Activated CD4-positive, alpha-beta T cell treated with anti-CD3 and anti-CD28 coated beads for 36 hours (primary cell): Measurements from ENCODE around the gene BBS2. TPM values are rescaled to one million over a fixed set of nuclear protein-coding genes. Genes with fewer than 3 reads are reported as not detected.
"Not testable (repeated sequence)": the region's sequence is repeated elsewhere in the genome, so short reads cannot be mapped to it uniquely, and the experiment has no call there.

ENCODE experiments used
- ATAC-seq: fragments of 200-7000 bp; cut with Tn5 transposase; one replicate; pipeline ENCODE4 v1.10.0; 2021; ENCODE audit warnings: mild to moderate bottlenecking, moderate library complexity
- CTCF ChIA-PET: fragments of 350-600 bp; sonication (Branson Sonifier 250); formaldehyde crosslinking; loops from one replicate; lab custom pipeline; 2021; ENCODE audit warnings: antibody characterized with exemption; lab: Charles Lee
- POLR2A ChIA-PET: fragments of 350-600 bp; sonication (Branson Sonifier 250); formaldehyde crosslinking; loops from one replicate; lab custom pipeline; 2021; ENCODE audit warnings: antibody characterized with exemption, inconsistent platforms; lab: Charles Lee
- DNase-seq: peaks from one replicate; pipeline ENCODE4 v3.0.0-alpha.2; 2020
- H3K27ac Mint-ChIP-seq: one replicate; pipeline ENCODE4 v1.8.0; 2021; ENCODE audit warnings: mixed read lengths
- H3K27me3 Mint-ChIP-seq: one replicate; pipeline ENCODE4 v1.8.0; 2021; ENCODE audit warnings: mixed read lengths
- H3K36me3 Mint-ChIP-seq: one replicate; pipeline ENCODE4 v1.8.0; 2021; ENCODE audit warnings: low read depth, mixed read lengths
- H3K4me1 Mint-ChIP-seq: one replicate; pipeline ENCODE4 v1.8.0; 2021; ENCODE audit warnings: mixed read lengths
- H3K4me3 Mint-ChIP-seq: one replicate; pipeline ENCODE4 v1.8.0; 2021; ENCODE audit warnings: mild to moderate bottlenecking, moderate library complexity, mixed read lengths
- H3K9me3 Mint-ChIP-seq: one replicate; pipeline ENCODE4 v1.8.0; 2021; ENCODE audit warnings: low read depth, mixed read lengths
- intact Hi-C, 2 experiments: fragments of 100-400 bp; cut with DNase I in 1 of 2; cut with micrococcal nuclease in 1 of 2; formaldehyde crosslinking; loops; one replicate each; pipeline versions ENCODE4 v1.14.2 to v1.15.1; 2022 to 2024; cut with DNase I, micrococcal nuclease
- total RNA-seq, 2 experiments: library from RNA; stranded (reverse); gene quantifications; one replicate each; pipeline ENCODE4 v1.2.3, GENCODE V29; 2021

BBS2 gene
- total RNA-seq, 2 experiments from 2014 or later, result 15.4 to 23.2 TPM

GRCh38 chr16:56491657-56492261, 28.1 kb downstream of the BBS2 start:
- ChIA-PET CTCF (no interaction called here), POLR2A (no interaction called here)
- Mint-ChIP-seq H3K27ac (no peak overlapping the region), H3K4me1 (no peaks in the 10 kb centered on the region), H3K9me3 (no peaks in the 10 kb centered on the region), H3K36me3 (peaks cover 10% of the 10 kb centered on the region), H3K4me3 (no peak overlapping the region), H3K27me3 (no peaks in the 10 kb centered on the region)
- no peak for ATAC-seq
- intact Hi-C loops, result no loop called here
- no peak for DNase-seq

GRCh38 chr16:56488868-56489267, 31.0 kb downstream of the BBS2 start:
- CTCF ChIA-PET, result interaction anchor here (0.6 kb wide), 1 partner anchor 10 kb away, joined by 4 read pairs; no protein-coding TSS in a partner anchor
- intact Hi-C loops, DNase-seq, H3K4me3 Mint-ChIP-seq, H3K9me3 Mint-ChIP-seq, H3K27me3 Mint-ChIP-seq, H3K27ac Mint-ChIP-seq, ATAC-seq, POLR2A ChIA-PET, H3K4me1 Mint-ChIP-seq: not testable (repeated sequence)
- H3K36me3 Mint-ChIP-seq, result peaks cover 15% of the 10 kb centered on the region

- CTCF ChIA-PET, result interaction anchor here (0.7 kb wide), 1 partner anchor 580 kb away, joined by 3 read pairs; no protein-coding TSS in a partner anchor
- Mint-ChIP-seq H3K4me3 (no peak overlapping the region), H3K9me3 (no peaks in the 10 kb centered on the region), H3K27ac (no peak overlapping the region), H3K27me3 (no peaks in the 10 kb centered on the region), H3K36me3 (peaks cover 17% of the 10 kb centered on the region), H3K4me1 (no peaks in the 10 kb centered on the region)
- POLR2A ChIA-PET, result no interaction called here
- intact Hi-C loops, result no loop called here
- ATAC-seq (no peak), DNase-seq (no peak)
These were observed 31.8 kb downstream of the BBS2 start for GRCh38 chr16:56488035-56488434.

GRCh38 chr16:56483394-56483793, 36.4 kb downstream of the BBS2 start:
- ChIA-PET CTCF (no interaction called here), POLR2A (no interaction called here)
- no peaks in the 10 kb centered on the region for H3K27me3 Mint-ChIP-seq
- no peak overlapping the region for H3K27ac Mint-ChIP-seq
- ATAC-seq (no peak), DNase-seq (no peak)
- intact Hi-C loops, result no loop called here
- peaks cover 27% of the 10 kb centered on the region for H3K36me3 Mint-ChIP-seq
- no peak overlapping the region for H3K4me3 Mint-ChIP-seq
- H3K4me1 Mint-ChIP-seq, result peaks cover 9% of the 10 kb centered on the region
- H3K9me3 Mint-ChIP-seq, result no peaks in the 10 kb centered on the region

- intact Hi-C loops, result no loop called here
- ATAC-seq, result no peak
- H3K36me3 Mint-ChIP-seq, result peaks cover 27% of the 10 kb centered on the region
These were observed 37.1 kb downstream of the BBS2 start for GRCh38 chr16:56482683-56483236.

GRCh38 chr16:56481468-56482122, 38.2 kb downstream of the BBS2 start:
- DNase-seq, result no peak
- Mint-ChIP-seq H3K4me3 (no peak overlapping the region), H3K36me3 (peaks cover 37% of the 10 kb centered on the region), H3K4me1 (peaks cover 21% of the 10 kb centered on the region), H3K27me3 (no peaks in the 10 kb centered on the region), H3K9me3 (no peaks in the 10 kb centered on the region), H3K27ac (no peak overlapping the region)
- no peak for ATAC-seq
- CTCF ChIA-PET, result no interaction called here
- intact Hi-C loops, result no loop called here
- POLR2A ChIA-PET, result no interaction called here

More at GRCh38 chr16:56482683-56483236, 37.1 kb downstream of the BBS2 start:
- Mint-ChIP-seq H3K4me1 (peaks cover 11% of the 10 kb centered on the region), H3K4me3 (no peak overlapping the region), H3K27me3 (no peaks in the 10 kb centered on the region), H3K9me3 (no peaks in the 10 kb centered on the region), H3K27ac (no peak overlapping the region)
- POLR2A ChIA-PET, result no interaction called here
- no peak for DNase-seq
- CTCF ChIA-PET, result no interaction called here

GRCh38 chr16:56480776-56481467, 38.9 kb downstream of the BBS2 start:
- no peak overlapping the region for H3K4me3 Mint-ChIP-seq
- CTCF ChIA-PET, result no interaction called here
- H3K9me3 Mint-ChIP-seq, result no peaks in the 10 kb centered on the region
- ATAC-seq (no peak), DNase-seq (no peak)
- POLR2A ChIA-PET, result no interaction called here
- no peaks in the 10 kb centered on the region for H3K27me3 Mint-ChIP-seq
- H3K4me1 Mint-ChIP-seq, result peaks cover 24% of the 10 kb centered on the region
- intact Hi-C loops, result no loop called here
- H3K27ac Mint-ChIP-seq, result peak overlapping the region; percentile 19
- H3K36me3 Mint-ChIP-seq, result peaks cover 38% of the 10 kb centered on the region

GRCh38 chr16:56479469-56479868, 40.4 kb downstream of the BBS2 start:
- Mint-ChIP-seq H3K27ac (peak overlapping the region; percentile 23), H3K4me3 (no peak overlapping the region), H3K27me3 (no peaks in the 10 kb centered on the region), H3K36me3 (peaks cover 46% of the 10 kb centered on the region), H3K4me1 (peaks cover 24% of the 10 kb centered on the region), H3K9me3 (no peaks in the 10 kb centered on the region)
- intact Hi-C loops, result no loop called here
- ATAC-seq (no peak), DNase-seq (peak; percentile 7)
- ChIA-PET CTCF (interaction anchor here (1.1 to 1.5 kb wide), 2 partner anchors 18 to 97 kb away, joined by 3 to 4 read pairs; no protein-coding TSS in a partner anchor), POLR2A (interaction anchor here (0.8 kb wide), 1 partner anchor 29 kb away, joined by 8 read pairs; no protein-coding TSS in a partner anchor)

GRCh38 chr16:56478281-56479049, 41.4 kb downstream of the BBS2 start:
- DNase-seq (no peak), ATAC-seq (no peak)
- intact Hi-C loops, result no loop called here
- H3K4me3 Mint-ChIP-seq, result no peak overlapping the region
- peaks cover 45% of the 10 kb centered on the region for H3K36me3 Mint-ChIP-seq
- H3K27ac Mint-ChIP-seq, result peak overlapping the region; percentile 63
- no peaks in the 10 kb centered on the region for H3K9me3 Mint-ChIP-seq
- peaks cover 24% of the 10 kb centered on the region for H3K4me1 Mint-ChIP-seq
- POLR2A ChIA-PET, result no interaction called here
- no peaks in the 10 kb centered on the region for H3K27me3 Mint-ChIP-seq
- CTCF ChIA-PET, result interaction anchor here (0.6 to 1.5 kb wide), 3 partner anchors 17 to 605 kb away, joined by 3 to 4 read pairs (median 4); no protein-coding TSS in a partner anchor

GRCh38 chr16:56477096-56477878, 42.5 kb downstream of the BBS2 start:
- H3K4me1 Mint-ChIP-seq, result peaks cover 24% of the 10 kb centered on the region
- ChIA-PET POLR2A (no interaction called here), CTCF (no interaction called here)
- ATAC-seq (peak; percentile 90), DNase-seq (peak; percentile 38)
- H3K36me3 Mint-ChIP-seq, result peaks cover 43% of the 10 kb centered on the region
- H3K4me3 Mint-ChIP-seq, result no peak overlapping the region
- H3K9me3 Mint-ChIP-seq, result no peaks in the 10 kb centered on the region
- H3K27me3 Mint-ChIP-seq, result no peaks in the 10 kb centered on the region
- peak overlapping the region; percentile 78 for H3K27ac Mint-ChIP-seq
- intact Hi-C loops, result loop anchor here in 1 of 2 experiments (2.0 kb wide), 1 partner anchor 24 kb away; no protein-coding TSS in a partner anchor
